Liver (tissue), 3 donors: Measurements from ENCODE around the gene LMNTD2.

Source experiments
- CTCF ChIP-seq: fragments of 150-350 bp; IDR thresholded peaks from 2 replicates; pipeline ENCODE4 v1.5.1; 2017; ENCODE audit warnings: improper control_type of control experiment, low read depth, low read length; ENCODE audit not compliant: missing input control
- HNF4A ChIP-seq, 2 donors: conservative IDR thresholded peaks; 2 replicates each; pipeline ENCODE4 v1.6.1; 2016; ENCODE audit warnings: antibody characterized with exemption in 2 of 2, mild to moderate bottlenecking in 2 of 2
- SP1 ChIP-seq: IDR thresholded peaks from 2 replicates; pipeline ENCODE4 v1.6.1; 2018; ENCODE audit warnings: antibody characterized with exemption, mild to moderate bottlenecking
- donor health status: healthy.
- donor health status: healthy.

DNA sequence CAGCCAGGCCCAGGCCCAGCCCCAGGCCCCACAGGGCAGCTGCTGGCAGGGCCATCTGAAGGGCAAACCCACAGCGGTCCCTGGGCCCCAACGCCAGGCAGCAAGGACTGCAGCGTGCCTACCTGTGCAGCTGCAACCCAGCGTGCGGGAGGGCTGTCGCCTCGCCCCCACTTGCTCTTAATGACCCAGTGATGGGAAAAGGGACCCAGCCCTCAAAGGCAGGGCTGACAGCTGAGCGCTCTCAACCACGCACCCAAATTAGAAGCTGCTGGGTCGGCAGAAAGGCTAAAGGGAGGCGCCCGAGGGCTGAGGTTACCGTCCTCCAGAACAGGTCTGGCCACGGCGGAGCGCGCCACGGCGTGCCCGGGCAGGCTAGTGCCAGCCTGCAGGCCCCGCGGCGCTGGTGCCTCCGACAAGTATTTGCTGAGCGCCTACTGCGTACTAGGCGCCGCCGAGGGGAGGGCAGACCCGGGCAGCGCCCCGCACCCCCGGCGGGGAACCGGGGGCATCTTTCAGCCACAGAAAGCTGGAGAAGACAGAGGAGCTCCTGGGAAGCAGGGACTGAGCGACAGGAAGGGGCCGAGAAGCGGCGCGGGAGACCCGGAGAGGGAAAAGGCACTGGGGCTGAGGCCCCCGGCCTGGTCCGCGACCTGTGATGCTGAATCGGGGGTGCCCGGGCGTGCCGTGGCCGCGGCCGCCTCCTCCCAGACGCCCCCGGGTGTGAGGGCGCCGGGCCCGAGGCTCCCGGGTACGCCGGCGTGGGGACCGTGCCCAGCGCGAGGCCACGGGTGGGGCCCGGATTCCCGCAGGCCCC is 25.9 kb downstream of the LMNTD2 start:
- TF ChIP-seq CTCF (no peak), SP1 (no peak), HNF4A (conservative IDR thresholded peaks at IDR 0.05) (no peak)
